Activated CD4-positive, alpha-beta T cell treated with anti-CD3 and anti-CD28 coated beads, Interleukin-2, amount 10 ng/mL, durations not matched to agents 7 days and 5 days (primary cell): ENCODE data around the gene SMCO4. TPM values are rescaled to one million over a fixed set of nuclear protein-coding genes. Genes with fewer than 3 reads are reported as not detected.
"Not testable (repeated sequence)": the region's sequence is repeated elsewhere in the genome, so short reads cannot be mapped to it uniquely, and the experiment has no call there.

ENCODE experiments used
- CTCF ChIA-PET: fragments of 350-600 bp; sonication (Branson Sonifier 250); formaldehyde crosslinking; loops from one replicate; lab custom pipeline; 2021; ENCODE audit warnings: antibody characterized with exemption; lab: Charles Lee
- POLR2A ChIA-PET: fragments of 350-600 bp; sonication (Branson Sonifier 250); formaldehyde crosslinking; loops from one replicate; lab custom pipeline; 2021; ENCODE audit warnings: antibody characterized with exemption; lab: Charles Lee
- DNase-seq: peaks from one replicate; pipeline ENCODE4 v3.0.0-alpha.2; 2020
- H3K27ac Mint-ChIP-seq: one replicate; pipeline ENCODE4 v1.8.0; 2021; ENCODE audit warnings: mild to moderate bottlenecking, moderate library complexity, mixed read lengths
- H3K27me3 Mint-ChIP-seq: one replicate; pipeline ENCODE4 v1.8.0; 2021; ENCODE audit warnings: mixed read lengths
- H3K36me3 Mint-ChIP-seq: one replicate; pipeline ENCODE4 v1.8.0; 2021; ENCODE audit warnings: low read depth, mixed read lengths
- H3K4me1 Mint-ChIP-seq: one replicate; pipeline ENCODE4 v1.8.0; 2021; ENCODE audit warnings: mixed read lengths
- H3K4me3 Mint-ChIP-seq: one replicate; pipeline ENCODE4 v1.8.0; 2021; ENCODE audit warnings: mild to moderate bottlenecking, moderate library complexity, mixed read lengths
- H3K9me3 Mint-ChIP-seq: one replicate; pipeline ENCODE4 v1.8.0; 2021; ENCODE audit warnings: mixed read lengths
- total RNA-seq, 2 experiments: library from RNA; stranded (reverse); gene quantifications; one replicate each; pipeline ENCODE4 v1.2.3, GENCODE V29; 2021

SMCO4 gene
- total RNA-seq, 2 experiments from 2014 or later: 35.4 to 41.9 TPM

DNA sequence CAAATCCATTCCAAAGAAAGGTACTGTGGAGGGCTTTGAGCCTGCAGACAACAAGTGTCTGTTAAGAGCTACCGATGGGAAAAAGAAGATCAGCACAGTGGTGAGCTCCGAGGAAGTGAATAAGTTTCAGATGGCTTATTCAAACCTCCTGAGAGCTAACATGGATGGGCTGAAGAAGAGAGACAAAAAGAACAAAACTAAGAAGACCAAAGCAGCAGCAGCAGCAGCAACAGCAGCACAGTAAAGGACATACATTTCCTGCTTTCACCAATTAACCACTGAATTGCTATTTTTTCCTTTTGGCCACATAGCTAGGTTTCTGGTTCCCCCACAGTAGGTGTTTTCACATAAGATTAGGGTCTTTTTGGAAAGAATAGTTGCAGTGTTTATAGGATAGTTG lies 7.6 kb downstream of the SMCO4 start:
- POLR2A ChIA-PET, H3K36me3 Mint-ChIP-seq, H3K9me3 Mint-ChIP-seq, DNase-seq, H3K27me3 Mint-ChIP-seq: not testable (repeated sequence)
- Mint-ChIP-seq H3K27ac (peak overlapping the region; percentile 68), H3K4me3 (peak overlapping the region; percentile 33), H3K4me1 (peaks cover 73% of the 10 kb centered on the region)
- CTCF ChIA-PET: interaction anchor here (1.4 kb wide), 1 partner anchor 11 kb away, joined by 5 read pairs; no protein-coding TSS in a partner anchor

DNA sequence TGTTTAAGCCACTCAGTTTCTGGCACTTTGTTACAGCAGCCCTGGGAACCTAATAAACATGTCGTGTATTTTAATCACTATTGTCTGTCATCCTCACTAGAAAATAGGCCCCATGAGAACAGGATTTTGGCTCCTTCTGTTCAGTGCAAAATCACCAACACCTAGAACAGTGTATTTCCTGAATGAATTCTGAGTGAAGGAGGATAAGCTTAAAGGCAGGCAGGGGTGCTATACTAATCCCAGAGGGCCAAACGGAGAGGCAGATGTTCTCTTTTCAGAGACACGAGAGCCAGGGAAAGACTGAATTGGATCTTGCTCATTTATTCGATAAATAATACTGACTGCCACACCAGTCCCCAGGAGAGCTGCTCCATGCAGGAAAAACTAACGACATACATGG lies 10.4 kb downstream of the SMCO4 start:
- Mint-ChIP-seq H3K9me3 (no peaks in the 10 kb centered on the region), H3K4me3 (no peak overlapping the region), H3K27ac (peak overlapping the region; percentile 77), H3K27me3 (no peaks in the 10 kb centered on the region), H3K36me3 (peaks cover 3% of the 10 kb centered on the region), H3K4me1 (peaks cover 86% of the 10 kb centered on the region)
- no peak for DNase-seq
- ChIA-PET CTCF (interaction anchor here (1.3 to 2.2 kb wide), 4 partner anchors 9 to 26 kb away, joined by 3 to 6 read pairs (median 4); partner anchors contain the start of gene SMCO4), POLR2A (no interaction called here)

DNA sequence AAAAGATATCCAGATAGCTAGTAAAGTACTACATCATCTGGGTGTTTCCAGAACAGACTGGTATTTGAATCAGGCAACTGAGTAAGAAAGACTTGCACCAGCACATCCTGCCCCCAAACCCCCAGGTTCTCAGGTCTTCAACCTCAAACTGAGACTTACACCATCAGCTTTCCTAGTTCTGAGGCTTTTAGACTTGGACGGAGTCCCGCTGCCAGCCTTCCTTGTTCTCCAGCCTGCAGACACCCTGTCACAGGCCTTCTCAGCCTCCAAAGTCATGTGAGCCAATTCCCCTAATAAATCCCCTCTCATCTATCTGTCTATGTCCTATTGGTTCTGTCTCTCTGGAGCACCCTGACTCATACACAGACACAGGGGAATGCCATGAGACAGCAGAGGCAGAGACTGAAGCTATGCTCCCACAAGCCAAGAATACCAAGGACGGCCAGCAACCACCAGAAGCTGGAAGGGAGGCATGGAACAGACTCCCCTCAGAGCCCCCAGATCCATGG lies 10.9 kb downstream of the SMCO4 start:
- no peak overlapping the region for H3K4me3 Mint-ChIP-seq
- ChIA-PET CTCF (interaction anchor here (1.0 to 2.2 kb wide), 5 partner anchors 9 to 26 kb away, joined by 3 to 6 read pairs (median 3); partner anchors contain the start of gene SMCO4), POLR2A (no interaction called here)
- H3K36me3 Mint-ChIP-seq: peaks cover 3% of the 10 kb centered on the region
- H3K9me3 Mint-ChIP-seq: no peaks in the 10 kb centered on the region
- H3K27me3 Mint-ChIP-seq: no peaks in the 10 kb centered on the region
- no peak for DNase-seq
- H3K4me1 Mint-ChIP-seq: peaks cover 84% of the 10 kb centered on the region
- H3K27ac Mint-ChIP-seq: peak overlapping the region; percentile 77

DNA sequence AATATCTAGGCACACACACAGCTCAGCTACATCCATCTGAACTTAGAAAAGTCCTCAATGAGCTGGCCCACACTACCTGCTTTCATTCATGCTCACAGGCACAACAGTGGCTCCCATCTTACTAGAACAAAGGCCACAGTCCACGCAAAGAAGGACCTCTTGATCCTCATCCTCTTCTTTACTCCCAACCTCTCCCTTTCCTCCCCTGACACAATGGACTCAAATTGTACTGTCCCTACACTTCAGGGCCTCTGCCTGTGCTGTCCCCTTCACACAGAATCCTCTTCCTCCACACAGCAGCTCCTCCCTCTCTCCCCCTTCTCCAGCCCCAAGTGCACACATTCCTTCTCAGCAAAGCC lies 12.7 kb downstream of the SMCO4 start:
- CTCF ChIA-PET: interaction anchor here (0.8 to 1.8 kb wide), 3 partner anchors 8 to 12 kb away, joined by 4 to 5 read pairs (median 4); no protein-coding TSS in a partner anchor

DNA sequence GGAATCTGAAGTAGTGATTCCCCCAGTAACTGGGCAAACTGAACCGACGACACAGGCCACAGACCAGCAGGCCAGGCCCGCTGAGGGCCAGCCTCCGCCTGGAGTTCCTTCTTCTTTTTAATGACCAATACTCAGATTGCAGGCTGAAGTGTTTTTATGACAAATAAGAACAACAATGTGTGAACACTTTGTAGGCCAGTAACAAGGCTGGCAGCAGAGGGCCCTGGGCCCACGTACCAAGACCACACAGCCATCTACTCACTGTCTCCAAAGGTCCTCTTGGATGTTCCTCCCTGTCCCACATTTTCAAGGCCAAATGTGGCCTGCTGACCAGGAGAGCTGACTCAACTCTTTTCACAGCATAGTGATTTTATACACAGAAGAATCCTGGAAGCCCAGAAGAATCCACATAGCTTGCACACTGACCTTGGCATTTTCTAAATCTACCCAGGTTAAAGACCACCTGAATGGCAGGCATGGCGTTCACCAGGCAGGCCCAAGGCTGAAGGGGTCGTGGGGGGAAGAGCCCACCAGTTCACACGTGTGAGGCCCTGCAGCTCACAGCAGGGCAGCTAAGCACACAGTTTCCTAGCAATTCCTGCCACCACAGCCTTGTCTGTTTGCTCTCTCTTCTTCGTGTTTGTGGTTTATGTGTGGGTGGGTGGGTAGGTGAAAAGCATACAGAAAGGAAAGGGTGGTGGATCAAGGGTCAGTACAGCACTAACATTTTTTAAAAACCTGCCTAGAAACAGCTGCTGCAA lies 13.3 kb downstream of the SMCO4 start:
- CTCF ChIA-PET: interaction anchor here (1.4 to 1.8 kb wide), 2 partner anchors 8 to 12 kb away, joined by 4 to 5 read pairs; no protein-coding TSS in a partner anchor
- no peaks in the 10 kb centered on the region for H3K27me3 Mint-ChIP-seq
- peaks cover 85% of the 10 kb centered on the region for H3K4me1 Mint-ChIP-seq
- POLR2A ChIA-PET: no interaction called here
- H3K4me3 Mint-ChIP-seq: peak overlapping the region; percentile 57
- no peaks in the 10 kb centered on the region for H3K9me3 Mint-ChIP-seq
- H3K36me3 Mint-ChIP-seq: peaks cover 6% of the 10 kb centered on the region
- DNase-seq: peak; percentile 26
- peak overlapping the region; percentile 77 for H3K27ac Mint-ChIP-seq

More for the DNA sequence above, 12.7 kb downstream of the SMCO4 start:
- Mint-ChIP-seq H3K4me1 (peaks cover 85% of the 10 kb centered on the region), H3K9me3 (no peaks in the 10 kb centered on the region), H3K27ac (peak overlapping the region; percentile 77), H3K36me3 (peaks cover 5% of the 10 kb centered on the region), H3K4me3 (peak overlapping the region; percentile 57), H3K27me3 (no peaks in the 10 kb centered on the region)
- DNase-seq: no peak
- POLR2A ChIA-PET: interaction anchor here (0.6 kb wide), 1 partner anchor 1485 kb away, joined by 13 read pairs; no protein-coding TSS in a partner anchor

DNA sequence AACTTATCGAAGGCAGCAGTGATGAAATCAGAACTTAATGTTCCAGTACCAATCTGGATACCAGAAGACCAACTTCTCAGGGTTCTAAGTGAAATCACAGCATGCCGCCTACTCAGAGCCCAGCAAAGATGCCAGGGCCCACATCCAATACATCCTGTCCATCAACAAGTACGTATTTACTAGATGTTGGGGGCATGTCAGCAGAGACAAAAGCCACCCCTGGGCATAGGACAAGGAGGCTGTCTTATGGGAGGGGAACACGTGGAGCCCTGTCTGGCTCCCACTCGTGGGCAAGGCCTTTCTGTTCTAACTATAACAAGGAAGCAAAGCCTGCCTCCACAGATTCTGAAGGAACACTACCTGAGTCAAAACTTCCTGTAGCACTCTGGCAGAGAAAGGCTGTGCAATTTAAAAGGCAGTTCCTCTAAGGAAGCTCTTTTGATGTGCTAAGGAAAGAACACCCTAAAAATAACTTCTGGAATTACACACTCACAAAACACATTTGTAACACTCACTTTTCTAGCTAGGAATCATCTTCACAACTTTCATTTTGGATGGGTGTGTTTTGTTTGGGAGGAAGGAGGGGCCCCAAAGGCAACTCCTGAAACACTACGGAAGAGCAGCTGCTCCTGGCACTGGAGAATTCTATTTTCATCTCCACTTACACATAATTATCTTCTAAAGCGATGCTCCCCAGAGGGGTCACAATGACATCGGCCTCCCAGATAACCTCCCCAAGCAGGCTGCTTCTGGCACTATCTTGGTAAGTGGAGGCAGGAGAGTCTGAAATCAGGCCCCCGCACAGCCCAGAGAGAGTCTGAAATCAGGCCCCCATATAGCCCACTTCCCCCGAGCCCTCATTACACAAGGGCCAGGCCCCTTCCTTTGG lies 14.2 kb downstream of the SMCO4 start:
- H3K9me3 Mint-ChIP-seq: no peaks in the 10 kb centered on the region
- POLR2A ChIA-PET: no interaction called here
- H3K4me1 Mint-ChIP-seq: peaks cover 90% of the 10 kb centered on the region
- no peaks in the 10 kb centered on the region for H3K27me3 Mint-ChIP-seq
- DNase-seq: no peak
- peaks cover 11% of the 10 kb centered on the region for H3K36me3 Mint-ChIP-seq
- H3K27ac Mint-ChIP-seq: peak overlapping the region; percentile 77
- CTCF ChIA-PET: no interaction called here
- H3K4me3 Mint-ChIP-seq: no peak overlapping the region

DNA sequence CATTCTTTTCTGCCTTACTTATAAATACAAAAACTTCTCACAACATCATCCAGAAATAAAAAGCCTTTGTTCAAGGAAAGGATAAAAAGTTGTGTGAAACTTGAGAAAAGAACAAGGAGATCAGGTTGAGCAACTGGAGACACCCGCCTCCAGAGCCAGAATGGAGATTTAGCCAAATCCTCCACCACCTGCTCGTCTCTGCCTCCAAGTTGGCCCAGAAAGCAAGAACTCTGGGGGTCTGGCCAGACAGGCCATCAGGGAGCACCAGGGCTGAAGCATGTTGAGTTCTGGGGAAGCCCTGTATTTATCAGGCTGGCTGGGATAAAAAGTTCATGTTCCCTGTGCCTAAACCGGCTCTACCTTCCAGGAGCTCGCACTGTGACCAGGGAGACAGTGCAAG lies 14.9 kb downstream of the SMCO4 start:
- peak overlapping the region; percentile 77 for H3K27ac Mint-ChIP-seq
- CTCF ChIA-PET: no interaction called here

DNA sequence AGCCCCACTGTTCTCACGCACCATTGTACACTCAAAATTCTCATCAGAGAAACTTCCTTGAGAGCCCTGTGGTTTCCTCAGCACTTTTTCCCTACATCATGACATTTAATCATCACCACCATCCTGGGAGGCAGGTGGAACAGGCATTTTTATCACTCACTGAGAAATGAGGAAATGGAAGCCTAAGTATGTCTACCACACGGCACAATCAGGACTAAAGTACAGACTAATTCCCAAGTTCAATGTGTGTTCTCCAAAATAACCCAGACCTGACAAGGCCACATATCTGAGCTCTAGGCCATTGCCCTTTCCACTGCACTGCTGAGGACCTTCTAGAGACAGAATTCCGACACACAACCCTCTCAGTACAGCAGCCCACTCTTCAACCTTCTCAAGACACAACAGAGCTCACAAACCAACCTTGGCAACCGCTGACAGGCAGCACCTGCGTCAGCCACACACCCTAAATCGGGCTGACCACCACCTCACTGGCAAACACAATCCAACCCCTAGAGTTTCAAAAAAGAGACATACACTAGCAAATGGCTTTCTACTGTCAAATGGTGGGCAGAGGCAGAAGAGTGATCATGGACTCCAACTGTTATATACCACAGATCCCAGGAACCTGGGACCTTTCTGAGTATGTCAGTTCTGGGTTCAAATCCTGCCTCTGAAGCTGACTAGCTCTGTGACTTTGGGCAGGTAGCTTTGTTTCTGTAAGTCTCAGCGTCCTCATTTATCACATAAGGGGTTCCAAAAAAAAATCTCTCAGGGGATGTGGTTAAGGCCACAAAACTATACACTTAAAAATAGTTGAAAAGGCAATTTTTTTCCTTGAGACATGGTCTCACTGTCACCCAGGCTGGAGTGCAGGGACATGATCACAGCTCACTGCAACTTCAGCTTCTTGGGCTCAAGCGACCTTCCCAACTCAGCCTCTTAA lies 16.3 kb downstream of the SMCO4 start:
- H3K27ac Mint-ChIP-seq: peak overlapping the region; percentile 42
- no peaks in the 10 kb centered on the region for H3K9me3 Mint-ChIP-seq
- peak overlapping the region; percentile 2 for H3K4me3 Mint-ChIP-seq
- CTCF ChIA-PET: interaction anchor here (1.6 to 1.7 kb wide), 2 partner anchors 15 to 19 kb away, joined by 6 to 7 read pairs; no protein-coding TSS in a partner anchor
- H3K36me3 Mint-ChIP-seq: peaks cover 22% of the 10 kb centered on the region
- DNase-seq: no peak
- no peaks in the 10 kb centered on the region for H3K27me3 Mint-ChIP-seq
- H3K4me1 Mint-ChIP-seq: peaks cover 94% of the 10 kb centered on the region
- POLR2A ChIA-PET: no interaction called here

More for the DNA sequence above, 14.9 kb downstream of the SMCO4 start:
- H3K36me3 Mint-ChIP-seq: peaks cover 16% of the 10 kb centered on the region
- H3K27me3 Mint-ChIP-seq: no peaks in the 10 kb centered on the region
- H3K9me3 Mint-ChIP-seq: no peaks in the 10 kb centered on the region
- POLR2A ChIA-PET: no interaction called here
- no peak overlapping the region for H3K4me3 Mint-ChIP-seq
- H3K4me1 Mint-ChIP-seq: peaks cover 94% of the 10 kb centered on the region
- DNase-seq: no peak

DNA sequence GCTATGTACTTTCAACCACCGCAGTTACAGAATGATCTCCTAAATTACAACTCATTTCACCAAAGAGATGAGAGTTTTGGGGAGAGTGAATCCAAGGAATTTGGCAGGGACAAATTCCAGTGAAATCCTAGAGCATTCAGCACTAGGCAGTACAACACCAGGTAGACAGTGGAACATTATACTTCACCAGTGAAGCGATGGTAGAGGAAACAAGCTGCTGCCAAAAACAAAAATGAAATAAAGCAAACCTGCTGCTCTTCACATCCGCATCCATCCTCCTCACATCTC lies 16.9 kb downstream of the SMCO4 start:
- CTCF ChIA-PET: interaction anchor here (1.6 to 1.7 kb wide), 2 partner anchors 16 to 19 kb away, joined by 6 to 7 read pairs; no protein-coding TSS in a partner anchor
- H3K27me3 Mint-ChIP-seq: no peaks in the 10 kb centered on the region
- H3K36me3 Mint-ChIP-seq: peaks cover 22% of the 10 kb centered on the region

DNA sequence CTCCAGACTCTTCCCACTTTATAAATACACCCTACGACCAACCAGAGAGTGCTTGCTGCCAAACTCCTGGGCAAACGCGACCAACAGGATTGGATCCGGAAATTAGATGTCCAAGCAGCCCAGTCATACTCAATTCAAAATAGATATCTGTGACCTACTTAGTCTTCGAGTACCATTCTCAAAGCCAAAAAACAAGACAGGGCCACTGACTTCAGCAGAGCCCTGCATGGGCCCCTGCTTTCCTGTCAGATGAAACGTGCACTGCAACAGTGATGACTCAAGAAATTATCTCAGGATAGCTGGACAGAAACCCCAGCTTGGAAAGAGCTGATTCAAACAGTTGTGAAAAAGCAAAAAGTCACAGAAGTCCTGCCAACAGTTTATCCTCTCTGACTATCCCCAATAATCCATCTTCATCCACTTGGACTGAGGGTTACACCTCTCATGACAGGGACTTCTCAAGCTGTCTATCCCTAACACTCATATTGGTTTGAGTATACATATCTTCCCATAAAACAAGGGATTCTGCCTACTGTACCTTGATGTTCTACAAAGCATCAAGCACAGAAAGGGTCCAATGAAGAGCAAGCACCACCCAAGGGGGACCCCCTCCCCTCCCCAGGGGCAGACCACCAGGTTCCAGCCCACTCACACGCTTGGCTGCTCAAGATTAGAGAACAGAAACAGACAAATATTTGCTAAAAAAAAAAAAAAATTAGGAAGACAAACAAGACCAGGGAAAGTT lies 17.4 kb downstream of the SMCO4 start:
- Mint-ChIP-seq H3K9me3 (no peaks in the 10 kb centered on the region), H3K4me3 (peak overlapping the region; percentile 22), H3K36me3 (peaks cover 22% of the 10 kb centered on the region), H3K27ac (peak overlapping the region; percentile 42), H3K27me3 (no peaks in the 10 kb centered on the region), H3K4me1 (peaks cover 95% of the 10 kb centered on the region)
- no peak for DNase-seq
- POLR2A ChIA-PET: no interaction called here
- CTCF ChIA-PET: interaction anchor here (1.6 to 1.7 kb wide), 2 partner anchors 16 to 20 kb away, joined by 6 to 7 read pairs; no protein-coding TSS in a partner anchor

More for the DNA sequence above, 16.9 kb downstream of the SMCO4 start:
- Mint-ChIP-seq H3K4me1 (peaks cover 95% of the 10 kb centered on the region), H3K27ac (peak overlapping the region; percentile 42), H3K9me3 (no peaks in the 10 kb centered on the region), H3K4me3 (peak overlapping the region; percentile 14)
- DNase-seq: no peak
- POLR2A ChIA-PET: no interaction called here

DNA sequence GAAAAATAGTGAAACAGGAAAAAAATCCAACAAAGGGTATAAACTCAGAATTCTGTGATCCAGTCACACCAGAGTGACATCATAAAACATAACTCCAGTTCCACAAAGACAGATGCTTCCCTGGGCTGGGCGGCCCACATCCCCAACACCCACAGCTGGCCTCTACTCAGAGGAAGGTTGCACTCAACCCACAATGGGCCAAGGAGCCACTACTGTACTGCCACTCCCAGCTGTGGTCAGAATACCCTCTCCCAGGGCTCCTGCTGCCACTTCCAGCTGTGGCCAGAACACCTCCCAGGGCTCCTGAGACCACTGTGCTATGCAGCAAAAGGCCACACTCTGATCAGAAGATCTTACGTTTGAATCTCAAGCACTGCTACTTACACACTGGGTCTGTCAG lies 18.3 kb downstream of the SMCO4 start:
- DNase-seq: no peak
- Mint-ChIP-seq H3K27me3 (no peaks in the 10 kb centered on the region), H3K27ac (peak overlapping the region; percentile 77), H3K4me1 (peaks cover 95% of the 10 kb centered on the region), H3K9me3 (no peaks in the 10 kb centered on the region), H3K36me3 (peaks cover 22% of the 10 kb centered on the region), H3K4me3 (peak overlapping the region; percentile 15)
- POLR2A ChIA-PET: no interaction called here
- CTCF ChIA-PET: interaction anchor here (0.8 kb wide), 2 partner anchors 10 to 17 kb away, joined by 3 to 5 read pairs; no protein-coding TSS in a partner anchor
